Activated T-cell treated with anti-CD3 and anti-CD28 coated beads for 48 hours (primary cell): ENCODE data around the gene PPP1R10.

Source experiments
- DNase-seq: peaks from one replicate; pipeline ENCODE4 v3.0.0-alpha.2; 2020; ENCODE audit warnings: low read depth

Gene PPP1R10

DNA sequence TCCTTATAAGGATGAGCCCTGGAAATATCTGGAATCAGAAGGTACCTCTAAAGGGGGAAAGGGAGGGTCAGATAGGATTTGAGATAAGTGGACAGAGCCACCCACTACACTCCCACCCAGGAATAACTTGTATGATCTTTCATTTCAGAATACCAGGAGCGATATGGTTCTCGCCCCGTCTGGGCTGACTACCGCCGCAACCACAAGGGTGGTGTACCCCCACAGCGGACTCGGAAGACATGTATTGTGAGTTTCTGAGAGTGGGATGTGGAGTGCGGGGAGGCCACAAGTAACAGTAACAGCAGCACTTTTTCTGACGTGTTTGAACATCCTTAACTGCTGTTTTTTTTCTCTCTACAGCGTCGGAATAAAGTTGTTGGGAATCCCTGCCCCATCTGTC lies 2.5 kb upstream of the PPP1R10 start:
- DNase-seq: no peak

DNA sequence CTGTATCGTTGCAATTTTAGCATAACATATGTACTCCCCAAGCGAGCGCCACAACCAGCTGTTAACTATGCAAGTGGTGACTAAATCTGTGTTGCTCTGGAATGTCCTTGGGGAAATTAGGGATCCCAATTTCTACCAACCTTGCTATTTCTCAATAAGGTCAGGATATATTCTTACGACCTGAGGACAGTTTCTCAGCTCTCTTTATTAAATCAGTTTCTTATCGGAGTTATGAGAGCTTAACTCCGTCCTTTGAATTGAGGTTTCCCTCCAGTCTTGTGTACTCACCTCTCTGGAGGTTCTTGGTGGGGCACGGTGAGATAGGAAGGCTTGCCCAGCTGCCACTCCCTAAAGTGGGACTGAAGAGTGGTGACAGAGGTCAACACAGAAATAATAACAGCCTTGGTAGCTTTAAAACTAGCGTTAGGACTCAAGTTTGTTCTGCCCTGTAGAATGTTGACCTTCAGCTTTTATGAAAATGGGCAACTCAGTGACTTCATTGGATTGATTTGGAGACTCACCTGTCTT lies 1.3 kb upstream of the PPP1R10 start:
- no peak for DNase-seq

DNA sequence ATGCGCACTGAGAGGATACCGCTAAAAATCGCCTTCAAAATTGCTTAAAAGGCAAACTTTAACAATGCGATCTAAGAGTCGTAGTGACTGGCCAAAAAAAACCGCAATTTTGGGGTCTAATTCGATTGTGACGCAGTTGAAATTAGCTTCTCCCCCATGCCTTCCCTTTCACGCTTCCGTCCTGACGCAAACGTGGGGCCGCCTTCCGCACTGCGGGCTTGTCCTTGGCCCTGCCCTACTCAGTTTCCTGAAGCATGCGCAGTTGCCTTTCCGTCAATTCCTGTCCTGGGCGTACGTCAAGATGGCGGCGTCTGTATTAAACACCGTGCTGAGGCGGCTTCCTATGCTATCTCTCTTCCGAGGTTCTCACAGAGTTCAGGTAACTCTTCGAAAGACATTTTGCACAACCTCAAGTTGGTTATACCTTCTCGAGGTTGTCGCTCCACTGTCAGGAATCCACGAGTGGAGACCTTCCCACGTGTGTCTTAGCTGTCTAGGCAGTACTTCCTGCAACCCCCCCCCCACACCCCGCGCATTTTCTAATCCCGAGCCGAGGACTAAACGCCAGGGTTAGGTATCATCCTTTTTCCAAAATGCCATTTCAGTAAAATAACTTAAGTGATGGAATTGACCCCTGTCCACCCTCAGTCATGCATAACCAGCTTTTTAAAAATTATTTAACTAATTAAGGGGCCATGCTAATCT lies 674 bp upstream of the PPP1R10 start, which contains the start of gene MRPS18B:
MRPS18B (plus strand) TSS at position 276 of the 705 bp plus-strand sequence; CDS start at position 302, 26 bp downstream.
- peak; percentile 91 for DNase-seq

DNA sequence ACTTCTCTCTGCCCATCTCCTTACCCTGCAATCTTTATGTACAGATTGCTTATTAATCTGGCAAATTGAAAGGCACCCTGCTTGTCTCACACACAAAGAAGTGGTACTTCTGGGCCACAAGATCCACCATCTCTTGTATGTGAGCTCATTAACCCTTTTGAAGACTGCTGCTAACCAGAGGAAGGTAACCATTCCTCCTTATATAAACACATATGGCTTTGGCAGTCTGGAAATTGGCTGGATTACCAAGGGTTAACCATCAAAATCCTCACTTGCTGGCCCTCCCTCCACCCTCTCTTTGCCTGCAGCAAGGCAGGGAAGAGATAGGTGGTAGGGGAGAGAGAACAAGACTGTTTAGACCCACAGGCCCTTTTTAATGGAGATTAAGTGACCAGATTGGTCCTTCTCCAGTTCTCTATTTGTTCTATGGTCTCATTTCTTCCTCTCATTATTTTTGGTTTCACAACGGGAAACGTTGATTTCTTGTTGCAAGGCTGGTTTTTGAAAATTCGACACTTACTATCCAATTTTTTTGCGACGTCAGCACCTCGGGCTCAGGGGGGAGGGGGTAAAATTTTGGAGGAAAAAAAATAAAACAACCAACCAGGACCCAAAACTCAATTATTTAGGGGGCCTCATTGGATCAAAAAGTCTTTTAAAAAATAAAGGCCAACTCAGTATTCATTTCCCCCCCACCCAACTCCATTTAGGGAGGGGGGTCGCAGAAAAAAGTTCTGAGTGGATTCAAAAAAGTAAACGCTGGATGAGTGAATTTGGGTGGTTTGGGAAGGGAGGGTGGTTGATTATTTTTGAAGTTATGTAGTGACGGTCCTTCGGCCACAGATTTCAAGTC lies 859 bp downstream of the PPP1R10 start:
- DNase-seq: no peak

DNA sequence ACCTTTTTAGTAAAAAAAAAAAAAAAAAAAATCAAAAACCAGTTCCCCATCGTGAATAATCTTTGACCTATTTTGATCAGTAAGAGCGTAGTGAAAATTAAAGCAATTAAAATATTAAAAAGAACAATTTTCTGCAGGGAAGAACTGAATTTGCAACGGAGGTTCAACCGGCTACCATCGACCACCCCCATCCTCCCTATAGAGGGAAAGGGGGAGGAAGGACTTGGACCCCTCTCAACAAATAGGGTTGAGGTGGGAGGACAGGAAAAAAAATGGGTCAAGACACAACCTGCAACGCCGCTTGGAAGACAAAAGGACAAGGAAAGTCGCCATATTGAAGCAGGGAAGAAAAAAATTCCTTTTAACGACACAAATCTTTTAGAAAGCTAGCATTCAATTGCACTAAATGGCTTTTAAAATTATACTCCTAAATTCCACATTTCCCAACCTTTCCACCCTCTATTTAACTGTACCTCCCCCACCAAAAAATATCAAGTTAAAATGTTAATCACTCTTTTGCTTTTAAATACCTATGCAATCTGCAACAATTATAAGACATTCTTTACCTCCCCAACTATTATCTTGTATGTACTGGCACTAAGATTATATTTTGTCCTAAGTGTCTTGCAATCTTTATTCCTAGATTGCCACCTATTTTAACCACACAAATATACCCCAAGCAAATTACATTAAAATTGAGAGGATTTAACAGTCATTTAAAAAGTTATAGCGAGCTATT lies 1.7 kb downstream of the PPP1R10 start:
- DNase-seq: no peak

DNA sequence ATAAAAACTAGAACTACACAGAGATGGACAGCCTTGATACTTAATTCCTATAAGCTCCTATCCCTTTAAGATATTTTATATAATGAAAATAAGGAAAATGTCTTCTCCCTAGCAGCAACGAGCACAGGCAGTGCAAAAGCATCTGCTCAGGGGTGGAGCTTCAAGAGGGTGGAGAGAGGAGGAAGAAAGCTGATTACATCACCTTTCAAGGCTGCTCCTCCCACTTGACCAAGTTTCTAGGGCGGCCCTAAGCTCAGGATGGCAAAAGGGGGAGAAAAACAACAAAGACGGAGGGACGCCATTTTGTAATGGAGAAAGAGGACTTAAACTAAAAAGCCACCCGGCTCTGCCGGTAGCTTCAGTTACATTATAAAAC lies 2.2 kb downstream of the PPP1R10 start:
- DNase-seq: peak; percentile 67

DNA sequence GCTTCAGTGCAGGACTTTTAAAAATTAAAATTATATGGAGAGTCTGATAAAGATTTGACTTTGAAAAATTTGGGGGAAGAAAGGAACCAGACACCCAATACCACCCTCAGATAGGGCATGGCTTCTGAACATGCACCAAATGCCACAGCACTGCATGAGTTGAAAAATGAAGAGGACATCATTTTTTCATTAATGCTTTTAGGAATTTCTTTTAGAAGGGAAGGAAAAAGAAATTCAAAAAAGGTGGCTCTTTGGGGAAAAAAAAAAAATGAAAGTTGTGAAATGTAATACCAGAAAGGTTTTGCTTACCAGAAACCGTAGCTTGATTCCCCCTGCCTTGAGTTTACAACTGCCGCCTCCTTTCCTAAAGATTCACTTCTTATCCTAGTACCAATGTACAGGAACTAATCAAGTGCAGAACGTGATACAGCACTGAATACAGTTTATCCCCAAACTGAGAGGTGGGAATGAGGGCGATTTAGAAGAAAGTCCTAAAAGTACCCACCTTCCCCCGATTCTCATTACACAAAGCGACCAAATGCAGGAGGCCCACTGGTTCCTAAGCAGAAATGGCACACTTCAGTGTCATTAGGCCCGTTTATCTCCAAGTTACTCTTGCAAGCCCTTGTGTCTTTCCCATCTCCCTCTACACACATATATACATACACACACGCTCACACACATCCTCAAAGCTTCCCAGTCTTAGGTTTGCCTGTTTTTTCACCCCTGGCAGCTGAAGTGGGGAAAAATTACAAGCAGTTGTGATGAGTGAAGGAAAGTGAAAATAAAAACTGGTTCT lies 2.8 kb downstream of the PPP1R10 start:
- DNase-seq: no peak

DNA sequence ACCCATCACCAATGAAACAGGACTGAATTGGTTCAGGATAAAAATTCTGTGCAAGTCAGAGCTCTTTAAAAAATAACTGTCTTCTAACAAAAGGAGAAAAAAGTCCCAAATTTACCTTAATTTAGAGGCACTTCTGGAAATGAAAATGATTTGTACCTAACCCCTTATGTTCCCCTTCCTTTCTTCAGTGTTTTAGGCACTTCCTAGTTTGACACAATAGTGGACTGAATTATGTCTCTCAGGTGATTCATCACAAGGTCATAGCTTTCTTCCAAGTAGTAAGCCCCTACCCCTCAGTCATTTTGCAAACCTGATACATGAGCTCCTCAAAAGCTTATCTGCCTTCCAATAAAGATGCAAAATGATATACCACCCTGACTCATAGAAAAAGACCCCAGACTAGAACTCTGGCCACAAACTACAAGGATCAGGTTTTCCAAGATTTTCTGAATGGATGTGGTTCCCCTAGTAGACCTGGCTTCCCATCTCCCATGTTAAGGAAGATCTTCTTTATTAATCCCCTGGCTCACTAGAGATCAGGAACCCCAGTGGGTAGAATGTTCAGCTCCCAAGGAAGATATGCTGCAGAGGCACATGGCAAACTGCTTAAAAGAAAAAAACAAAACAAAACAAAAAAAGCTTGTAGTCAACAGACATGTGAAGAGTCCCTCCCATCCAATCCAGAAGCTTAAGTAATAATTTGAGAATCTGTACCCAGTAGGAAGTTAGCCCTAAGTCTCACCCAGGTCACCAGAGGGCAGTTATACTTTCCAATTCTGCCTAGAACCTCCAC lies 3.6 kb downstream of the PPP1R10 start:
- DNase-seq: no peak

DNA sequence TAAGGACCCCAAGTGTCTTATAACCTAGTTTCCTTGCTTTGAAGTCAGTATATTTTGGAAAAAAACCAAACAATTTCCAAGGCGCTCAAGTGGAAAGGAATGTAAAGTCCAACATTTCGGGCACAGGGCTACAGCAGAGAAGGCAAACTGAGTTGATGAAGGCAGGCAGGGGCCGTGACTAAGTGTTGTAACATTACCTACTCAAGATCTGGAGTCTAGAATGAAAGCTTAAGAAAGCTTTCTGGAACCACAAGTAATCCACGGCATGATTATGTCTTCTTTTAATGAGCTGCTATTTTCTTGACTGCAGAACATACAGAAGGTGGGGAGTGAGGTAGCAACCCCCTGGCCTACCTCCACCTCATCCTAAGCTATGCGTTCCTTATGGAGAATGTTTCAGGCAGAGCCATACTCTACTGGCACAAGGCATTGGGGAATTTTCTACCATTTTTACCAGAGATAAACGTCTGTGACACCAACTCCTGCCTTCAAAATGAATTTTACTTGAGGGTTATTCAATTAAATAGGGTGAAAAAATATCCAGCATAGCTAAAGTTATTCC lies 4.3 kb downstream of the PPP1R10 start:
- DNase-seq: no peak

DNA sequence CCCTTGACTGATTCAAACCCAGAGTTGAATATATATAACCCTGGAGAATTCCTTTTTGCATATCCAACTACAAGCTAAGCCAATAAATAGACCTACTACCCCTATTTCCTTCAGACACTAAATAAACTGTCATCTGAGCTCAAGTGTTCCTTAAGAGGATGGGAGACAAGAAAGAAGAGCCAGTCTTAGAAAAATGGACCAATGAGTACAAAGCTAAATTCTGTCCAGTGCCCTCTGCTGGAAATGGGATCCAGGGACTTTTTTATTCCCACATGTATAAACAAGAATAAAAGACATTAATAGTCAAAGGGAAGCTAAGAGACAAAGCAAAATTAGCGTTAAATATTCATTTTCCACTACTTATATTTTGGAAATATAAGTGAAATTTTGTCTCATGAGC lies 4.8 kb downstream of the PPP1R10 start:
- DNase-seq: no peak

DNA sequence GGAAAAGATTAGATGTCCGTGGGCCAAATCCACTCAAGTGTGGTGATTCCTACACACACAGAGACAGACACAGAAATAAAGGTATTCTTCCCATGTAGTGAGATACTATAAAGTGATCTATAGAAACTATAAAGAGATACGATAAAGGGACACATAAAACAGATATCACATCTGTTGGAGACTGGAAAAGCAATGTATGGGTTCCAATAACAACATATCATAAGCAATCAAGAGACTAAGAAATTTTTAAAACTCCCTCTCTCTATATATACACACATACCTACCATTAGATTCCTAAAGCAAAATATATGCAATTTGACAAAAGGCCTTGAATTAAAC lies 5.2 kb downstream of the PPP1R10 start:
- DNase-seq: no peak

DNA sequence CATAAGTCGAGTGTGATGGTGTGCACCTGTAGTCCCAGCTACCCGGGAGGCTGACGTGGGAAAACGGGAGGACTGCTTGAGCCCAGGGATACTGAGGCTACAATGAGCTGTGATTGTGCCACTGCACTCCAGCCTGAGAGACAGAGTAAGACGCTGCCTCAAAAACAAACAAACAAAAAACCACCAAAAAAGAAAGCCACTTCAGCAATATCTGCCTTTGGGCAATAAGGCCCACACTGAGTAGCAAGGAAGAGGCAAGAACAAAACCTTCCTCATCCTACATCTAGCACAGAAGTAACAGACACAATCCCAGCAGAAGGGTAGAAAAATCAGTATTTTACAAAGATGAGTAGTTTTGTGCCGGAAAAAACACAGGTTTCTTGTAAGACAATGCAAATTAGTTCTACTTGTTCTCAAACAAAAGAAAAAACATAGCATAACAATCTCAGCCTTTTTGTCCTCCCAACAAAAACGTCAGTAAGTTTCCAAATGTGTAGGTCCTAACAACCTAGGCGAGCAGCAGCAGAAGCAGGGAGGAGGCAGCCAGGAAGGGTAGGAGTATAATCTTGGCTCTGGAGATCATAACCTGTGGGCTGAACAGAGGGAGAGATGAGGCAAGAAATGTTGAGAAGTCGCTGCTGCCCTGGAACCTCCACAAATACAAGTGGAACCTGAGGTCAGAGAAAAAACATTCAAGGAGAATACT lies 5.7 kb downstream of the PPP1R10 start:
- no peak for DNase-seq

DNA sequence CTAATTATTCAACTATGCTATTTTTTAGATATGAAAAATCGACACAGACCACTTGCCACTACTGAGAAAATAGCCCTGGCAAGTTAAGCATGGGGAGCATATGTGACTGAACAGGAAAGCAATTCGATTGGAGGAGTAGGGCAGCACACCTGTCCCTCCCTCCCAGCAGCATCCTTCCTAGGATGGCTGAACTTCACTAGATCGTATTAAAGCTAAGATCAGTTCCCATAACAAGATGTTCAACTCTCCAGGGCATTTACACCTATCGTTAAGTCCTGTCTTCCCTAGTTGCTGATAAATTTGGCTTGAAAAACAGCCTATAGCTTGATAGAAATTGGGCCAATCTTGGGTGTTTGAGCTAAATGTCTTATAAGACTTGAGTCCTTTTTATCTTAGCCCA lies 7.0 kb downstream of the PPP1R10 start:
- DNase-seq: no peak

DNA sequence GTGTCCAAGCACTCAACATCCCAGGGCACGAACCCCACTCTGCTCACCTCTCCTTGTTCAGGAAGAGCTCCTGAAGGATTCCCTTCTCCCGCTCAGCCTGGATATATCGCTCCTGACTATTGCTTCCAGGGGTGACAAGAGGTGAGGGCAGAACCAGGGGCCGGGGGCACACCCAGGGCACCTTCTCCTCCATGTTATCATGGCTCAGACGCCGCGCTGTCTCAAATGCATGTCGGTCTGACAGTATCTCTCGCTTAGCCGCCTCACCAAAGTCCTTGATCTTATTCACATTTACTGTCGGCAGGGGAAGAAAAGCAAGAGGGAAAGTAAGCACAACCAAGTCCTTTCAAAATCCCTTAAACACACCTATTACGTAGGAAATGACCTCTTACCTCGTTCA lies 13.1 kb downstream of the PPP1R10 start:
- no peak for DNase-seq

DNA sequence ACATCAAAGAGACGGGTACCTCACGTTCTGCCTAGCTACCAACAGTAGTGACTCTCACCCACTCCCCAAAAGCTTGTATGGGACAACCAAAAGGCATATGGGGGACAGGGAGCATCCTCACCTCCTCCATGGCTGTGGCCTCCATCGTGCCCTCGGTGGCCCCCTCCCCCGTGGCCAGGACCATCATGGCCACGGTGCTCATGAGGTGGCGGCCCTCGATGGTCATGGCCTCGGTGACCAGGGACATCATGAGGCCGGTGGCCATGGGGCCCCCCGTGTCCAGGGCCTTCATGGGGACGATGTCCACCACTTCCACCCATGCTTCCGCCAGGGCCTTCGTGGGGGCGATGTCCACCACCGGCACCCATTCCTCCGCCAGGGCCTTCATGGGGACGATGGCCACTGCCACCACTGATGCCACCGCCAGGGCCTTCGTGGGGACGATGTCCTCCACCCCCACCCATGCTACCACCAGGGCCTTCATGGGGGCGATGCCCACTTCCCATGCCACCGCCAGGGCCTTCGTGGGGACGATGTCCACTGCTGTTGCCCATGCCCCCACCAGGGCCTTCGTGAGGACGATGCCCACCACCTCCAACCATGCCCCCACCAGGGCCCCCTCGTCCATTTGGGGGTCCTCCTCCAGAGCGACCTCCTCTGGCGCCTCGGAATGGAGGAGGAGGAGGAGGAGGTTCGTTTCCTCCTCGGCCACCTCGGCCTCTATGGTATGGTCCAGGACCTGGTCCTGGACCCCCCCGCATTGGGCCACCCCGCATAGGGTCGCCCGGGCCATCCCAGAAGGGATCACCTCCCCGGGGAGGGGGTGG lies 15.0 kb downstream of the PPP1R10 start:
- DNase-seq: no peak

DNA sequence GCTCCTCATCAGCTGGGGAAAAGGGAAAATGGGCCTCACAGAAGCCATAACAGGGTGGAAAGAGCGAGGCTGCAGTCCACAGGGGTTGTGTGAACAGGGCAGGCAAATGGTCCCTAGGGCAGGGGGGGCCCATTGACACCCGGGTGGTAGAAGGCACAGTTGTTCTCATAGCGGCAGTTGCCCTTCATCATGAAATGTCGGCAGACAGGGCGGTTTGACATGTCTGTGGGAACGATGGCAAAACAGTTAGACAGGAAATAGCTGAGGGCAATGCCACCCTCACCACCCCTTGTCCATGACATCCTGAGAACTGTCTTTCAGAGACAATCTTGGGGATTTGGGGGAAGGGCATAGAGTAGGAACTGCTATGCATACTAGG lies 15.6 kb downstream of the PPP1R10 start:
- no peak for DNase-seq

DNA sequence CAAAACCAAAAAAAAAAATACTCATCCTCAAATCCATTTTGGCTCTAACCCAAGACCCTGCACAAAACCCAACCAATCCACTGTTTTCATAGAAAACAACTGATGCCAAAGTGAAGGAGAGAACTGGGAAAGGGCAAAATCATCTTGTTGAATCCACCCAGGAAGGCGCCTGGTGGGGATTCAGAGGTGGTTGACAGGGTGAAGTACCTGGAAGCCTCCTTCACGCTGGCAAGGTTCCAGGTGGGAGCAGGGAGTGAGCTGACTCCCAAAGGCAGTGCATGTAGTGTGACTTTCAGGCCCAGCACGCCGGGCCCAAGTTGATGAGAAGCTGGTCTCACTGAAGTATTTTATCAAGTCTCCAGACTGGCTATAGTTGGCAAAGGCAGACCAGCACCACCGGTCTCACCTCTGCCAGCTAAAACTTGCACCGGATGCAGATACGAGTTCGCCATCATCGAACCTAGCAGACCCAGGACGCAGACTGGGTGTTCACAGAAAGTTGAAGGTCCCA lies 16.5 kb downstream of the PPP1R10 start:
- DNase-seq: no peak

DNA sequence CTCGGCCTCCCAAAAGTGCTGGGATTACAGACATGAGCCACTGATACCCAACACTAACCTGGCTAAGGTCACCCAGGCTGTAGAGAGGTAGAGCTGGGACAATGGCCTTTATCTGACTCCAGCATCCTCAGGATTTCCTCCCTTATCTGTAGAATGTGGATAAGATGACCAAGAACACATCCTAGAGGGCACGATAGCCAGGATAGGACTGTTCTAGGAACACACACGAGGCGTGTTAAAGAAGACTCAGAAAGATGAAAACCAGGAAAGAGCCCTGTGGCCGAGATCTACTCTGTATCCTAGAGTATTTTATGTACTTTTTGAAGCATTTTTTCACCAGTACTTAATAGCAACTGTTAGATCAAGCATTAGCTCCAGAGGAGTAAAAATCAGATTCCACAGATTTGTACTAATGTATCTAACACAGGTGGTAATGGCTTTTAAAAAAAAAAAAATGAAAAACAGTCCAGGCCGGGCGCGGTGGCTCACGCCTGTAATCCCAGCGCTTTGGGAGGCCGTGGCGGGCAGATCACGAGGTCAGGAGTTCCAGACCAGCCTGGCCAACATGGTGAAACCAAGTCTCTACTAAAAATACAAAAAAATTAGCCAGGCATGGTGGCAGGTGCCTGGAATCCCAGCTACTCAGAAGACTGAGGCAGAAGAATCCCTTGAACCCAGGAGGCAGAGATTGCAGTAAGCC lies 17.3 kb downstream of the PPP1R10 start:
- DNase-seq: no peak
